NCI-H82 treated with DMSO at 0.1 percent for 48 hours (cell line): Measurements from ENCODE around the gene RPEL1.

Experiments used
- DNase-seq: peaks from one replicate; lab custom pipeline; 2025; ENCODE audit not compliant: unreplicated experiment; lab: John Stamatoyannopoulos, UW

RPEL1 gene

DNA sequence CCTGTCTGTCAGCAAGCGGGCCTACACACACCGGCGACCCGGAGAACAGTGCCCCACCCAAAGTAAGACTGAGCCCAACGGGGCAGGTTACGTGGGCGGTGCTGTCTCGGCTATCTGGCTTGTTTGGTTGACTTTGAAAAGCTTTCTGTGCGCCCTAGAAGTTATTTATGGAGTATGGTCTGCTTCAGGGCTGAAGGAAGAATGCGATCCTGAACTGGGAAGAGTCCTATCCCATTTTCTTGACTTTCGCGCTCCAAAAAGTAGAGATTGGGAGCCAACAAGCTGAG lies 32.8 kb downstream of the RPEL1 start:
- DNase-seq: no peak

DNA sequence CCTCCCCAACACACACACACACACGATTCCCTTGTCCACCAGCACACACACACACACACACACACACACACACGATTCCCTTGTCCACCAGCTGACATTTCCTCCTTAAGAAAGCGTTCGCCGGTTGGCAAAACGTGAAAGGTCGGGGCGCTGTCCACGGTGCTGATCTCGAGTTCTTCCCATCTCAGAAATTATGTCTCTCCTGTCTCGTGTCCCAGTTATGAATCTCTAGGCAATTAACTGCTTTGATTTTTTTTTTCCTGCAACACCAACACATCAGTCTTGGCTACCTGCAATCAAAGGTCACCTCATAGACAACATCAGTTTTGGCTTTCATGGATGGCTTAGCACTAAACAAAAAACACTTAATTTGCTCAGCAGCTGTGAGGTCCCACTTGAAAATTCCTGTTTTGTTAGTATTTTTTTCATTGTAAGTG lies 33.2 kb downstream of the RPEL1 start:
- DNase-seq: no peak

DNA sequence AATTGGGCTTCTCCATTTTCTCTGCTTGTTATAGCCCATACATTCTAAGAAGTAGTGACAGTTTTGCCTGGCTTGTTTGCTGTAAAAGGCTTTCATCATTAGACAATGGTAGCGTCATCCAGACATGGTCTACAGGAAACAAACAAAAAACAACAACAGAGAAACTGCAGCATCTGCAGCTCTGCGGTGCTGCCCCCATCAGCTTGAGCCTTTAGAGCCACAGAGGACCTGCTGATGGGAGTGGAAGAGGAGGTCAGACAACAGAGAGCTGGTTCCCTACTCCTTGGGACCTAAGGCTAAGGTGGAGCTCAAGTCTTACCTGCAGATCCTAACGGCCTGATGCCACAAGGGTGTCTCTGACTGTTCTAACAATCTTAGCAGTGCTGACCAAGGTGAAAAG lies 34.3 kb downstream of the RPEL1 start:
- DNase-seq: no peak

DNA sequence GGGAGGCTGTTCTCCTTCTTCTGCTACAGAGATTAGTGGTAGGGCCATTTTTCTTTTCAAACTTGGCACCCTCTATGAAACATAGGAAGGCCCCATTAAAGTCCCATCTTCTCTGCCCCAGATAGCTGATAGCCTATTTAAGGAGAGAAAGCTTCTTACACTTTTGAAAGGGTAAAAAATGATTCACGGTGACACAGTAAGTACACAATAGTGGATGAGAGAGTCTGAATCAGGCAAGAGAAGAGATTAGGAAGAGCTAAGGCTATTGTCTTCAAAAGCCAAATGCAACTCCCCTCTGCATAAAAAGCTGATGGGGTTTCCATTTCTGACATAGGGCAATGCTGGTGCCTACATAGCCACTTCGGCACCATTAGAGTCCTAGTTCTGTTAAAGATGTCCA lies 34.8 kb downstream of the RPEL1 start:
- no peak for DNase-seq

DNA sequence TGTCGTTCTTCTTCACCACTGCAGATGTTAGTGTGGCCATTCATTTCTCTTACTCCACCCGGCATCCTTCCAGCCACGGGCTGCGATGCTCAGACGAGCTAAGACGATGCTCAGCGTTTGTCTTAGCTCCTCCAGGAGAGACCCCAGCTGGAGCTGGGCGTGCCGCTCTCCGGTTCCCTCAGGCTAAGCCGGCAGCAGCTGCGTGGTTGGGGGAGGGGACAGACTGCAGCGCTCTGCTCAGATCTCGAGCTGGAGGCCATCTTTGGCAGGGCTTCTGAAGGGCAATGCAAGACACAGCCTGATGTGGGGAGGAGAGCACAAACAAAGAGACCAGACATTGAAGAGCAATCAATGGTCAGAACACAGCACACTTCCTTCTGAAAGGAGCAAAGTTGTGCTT lies 36.1 kb downstream of the RPEL1 start:
- DNase-seq: peak; percentile 73

DNA sequence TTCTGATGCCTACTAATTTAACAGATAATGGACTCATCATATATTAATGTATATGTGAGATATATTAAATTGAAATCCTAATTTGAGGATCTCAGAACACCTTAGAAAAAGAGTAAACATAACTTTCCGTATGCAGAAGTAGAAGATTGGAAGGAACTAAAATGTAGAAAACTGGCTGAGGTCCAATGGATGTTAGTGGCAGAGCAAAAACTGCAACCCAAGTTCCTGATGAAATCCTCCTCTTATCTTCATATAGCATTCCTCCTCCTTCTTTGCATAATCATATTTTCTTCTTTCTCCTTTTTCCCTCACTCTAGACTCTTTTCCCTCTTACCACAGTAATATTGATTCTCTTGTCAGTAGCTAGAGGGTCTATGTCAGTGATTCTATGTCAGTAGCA lies 37.3 kb downstream of the RPEL1 start:
- DNase-seq: no peak

DNA sequence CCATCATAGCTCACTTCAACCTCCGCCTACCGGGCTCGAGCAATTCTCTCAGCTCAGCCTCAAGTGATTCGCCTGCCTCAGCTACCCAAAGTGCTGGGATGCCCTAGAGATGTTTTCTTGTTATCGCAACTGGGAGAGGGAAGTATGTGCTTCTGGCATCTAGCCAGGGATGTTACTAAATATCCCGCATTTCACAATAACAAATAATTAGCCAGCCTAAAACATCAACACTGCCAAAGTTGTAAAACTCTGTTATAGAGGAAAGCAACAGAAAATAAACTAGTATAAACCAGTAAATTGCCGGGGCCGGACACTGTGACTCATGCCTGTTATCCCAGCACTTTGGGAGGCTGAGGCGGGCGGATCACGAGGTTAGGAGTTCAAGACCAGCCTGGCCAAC lies 38.5 kb downstream of the RPEL1 start:
- no peak for DNase-seq

DNA sequence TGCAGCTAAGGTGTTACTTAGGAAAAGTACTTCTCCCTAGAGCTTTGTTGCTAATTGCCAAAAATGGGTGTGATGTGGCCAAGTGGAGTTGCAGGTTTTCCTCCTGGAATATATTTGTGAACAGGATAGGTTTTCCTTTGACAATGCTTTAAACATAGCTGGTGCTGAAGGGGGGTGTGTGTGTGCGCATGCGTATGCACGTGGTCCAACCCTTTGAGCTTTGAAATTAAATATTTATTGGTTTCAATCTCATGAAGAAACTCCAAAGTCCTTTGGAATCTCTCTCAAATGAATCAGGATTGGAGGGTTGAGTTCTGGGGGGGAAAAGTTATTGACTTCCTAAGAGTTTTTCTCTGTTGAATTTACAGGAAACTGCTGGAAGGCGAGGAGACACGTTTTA lies 42.3 kb downstream of the RPEL1 start:
- DNase-seq: no peak

DNA sequence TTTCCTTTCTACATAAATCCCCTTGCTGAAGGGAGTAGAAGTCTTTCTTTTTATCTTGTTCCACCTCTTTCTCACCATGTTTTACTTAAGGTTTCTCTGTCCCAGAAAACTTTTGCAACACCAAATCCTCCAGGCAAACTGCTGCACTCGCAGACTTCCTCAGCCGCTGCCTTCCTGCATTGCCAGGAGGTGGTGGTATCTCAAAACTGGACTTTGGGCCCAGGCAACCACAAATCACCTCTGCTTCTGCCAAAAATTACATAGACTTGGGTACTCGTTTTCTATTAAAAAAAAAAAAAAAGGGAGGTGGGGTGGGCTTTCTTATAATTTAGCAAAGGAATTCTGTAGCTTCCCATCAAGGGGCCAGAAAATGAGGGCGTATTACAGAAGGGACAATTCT lies 45.9 kb downstream of the RPEL1 start:
- DNase-seq: no peak

DNA sequence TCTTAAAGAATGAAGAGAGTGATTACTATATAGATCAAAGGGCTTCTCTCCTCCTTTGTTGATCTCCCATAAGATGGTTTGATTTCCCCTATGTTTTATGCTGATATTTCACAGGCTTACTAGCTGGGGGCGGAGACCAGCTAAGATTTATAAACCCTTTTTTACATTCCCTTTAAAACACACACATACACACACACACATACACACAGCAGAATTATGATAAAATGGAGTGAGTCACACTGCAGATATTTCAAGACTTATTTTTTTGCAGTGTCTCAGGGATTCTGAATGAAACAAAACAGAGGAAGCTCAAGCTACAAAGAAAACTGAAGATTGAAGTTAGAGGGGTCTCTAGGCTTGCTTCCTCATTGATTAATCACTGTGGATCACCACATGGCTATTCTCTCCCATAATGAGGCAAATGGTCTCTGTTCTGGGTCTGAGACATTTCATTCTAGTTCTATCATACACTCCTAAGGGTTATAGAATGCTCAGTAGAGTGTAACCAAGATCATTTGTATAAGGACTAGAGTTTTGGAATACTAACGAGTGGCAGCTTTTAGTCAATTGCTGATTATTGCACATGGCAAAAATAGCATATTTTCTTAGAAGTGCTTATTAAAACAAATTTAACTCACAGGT lies 49.8 kb downstream of the RPEL1 start:
- DNase-seq: no peak
